HepG2 (cell line): ENCODE results near the gene GLE1.

ENCODE experiments used
- BHLHE40 ChIP-seq: IDR thresholded peaks from 2 replicates; pipeline ENCODE4 v1.6.1; 2011; ENCODE audit warnings: low read length, improper control_type of control experiment
- CTCF ChIP-seq: sonication (generic); formaldehyde crosslinking; IDR thresholded peaks from 2 replicates; pipeline ENCODE4 v1.5.0; 2020; ENCODE audit warnings: mild to moderate bottlenecking, missing genetic modification reagents, moderate library complexity
- HNF4G ChIP-seq, 2 experiments: sonication (generic) in 1 of 2; formaldehyde crosslinking in 1 of 2; IDR thresholded peaks; 2 replicates each; pipeline versions ENCODE4 v1.4.0 to v1.6.1; 2011 to 2020; ENCODE audit warnings: borderline replicate concordance in 2 of 2, low read depth in 2 of 2, mild to moderate bottlenecking in 2 of 2, low read length in 1 of 2, missing genetic modification reagents in 1 of 2, moderate library complexity in 1 of 2
- NFE2L2 ChIP-seq: fragments of 150-350 bp; IDR thresholded peaks from 2 replicates; pipeline ENCODE4 v1.6.1; 2014; ENCODE audit warnings: low read length
- POLR2AphosphoS5 ChIP-seq: IDR thresholded peaks from 2 replicates; pipeline ENCODE4 v1.6.1; 2012; ENCODE audit warnings: low read depth, low read length
- RAD21 ChIP-seq: fragments of 450-650 bp; formaldehyde crosslinking; IDR thresholded peaks from 2 replicates; pipeline ENCODE4 v1.5.0; 2020; ENCODE audit warnings: mild to moderate bottlenecking
- ZNF274 ChIP-seq: sonication (generic); formaldehyde crosslinking; IDR thresholded peaks from 2 replicates; pipeline ENCODE4 v1.5.1; 2020; ENCODE audit warnings: mild to moderate bottlenecking, missing genetic modification reagents
- ZNF414 ChIP-seq: sonication (generic); formaldehyde crosslinking; IDR thresholded peaks from 2 replicates; pipeline ENCODE4 v1.5.0; 2020; ENCODE audit warnings: missing genetic modification reagents
- ZSCAN12 ChIP-seq: sonication (generic); formaldehyde crosslinking; IDR thresholded peaks from 2 replicates; pipeline ENCODE4 v1.9.0; 2021; ENCODE audit warnings: mild to moderate bottlenecking, missing genetic modification reagents
- TF ChIP-seq, protein P1 (sequence below): sonication (generic); formaldehyde crosslinking; IDR thresholded peaks from 2 replicates; pipeline ENCODE4 v1.4.0; 2020; ENCODE audit warnings: missing genetic modification reagents

- no peak for TF ChIP-seq POLR2AphosphoS5
- TF ChIP-seq, protein P1, sequence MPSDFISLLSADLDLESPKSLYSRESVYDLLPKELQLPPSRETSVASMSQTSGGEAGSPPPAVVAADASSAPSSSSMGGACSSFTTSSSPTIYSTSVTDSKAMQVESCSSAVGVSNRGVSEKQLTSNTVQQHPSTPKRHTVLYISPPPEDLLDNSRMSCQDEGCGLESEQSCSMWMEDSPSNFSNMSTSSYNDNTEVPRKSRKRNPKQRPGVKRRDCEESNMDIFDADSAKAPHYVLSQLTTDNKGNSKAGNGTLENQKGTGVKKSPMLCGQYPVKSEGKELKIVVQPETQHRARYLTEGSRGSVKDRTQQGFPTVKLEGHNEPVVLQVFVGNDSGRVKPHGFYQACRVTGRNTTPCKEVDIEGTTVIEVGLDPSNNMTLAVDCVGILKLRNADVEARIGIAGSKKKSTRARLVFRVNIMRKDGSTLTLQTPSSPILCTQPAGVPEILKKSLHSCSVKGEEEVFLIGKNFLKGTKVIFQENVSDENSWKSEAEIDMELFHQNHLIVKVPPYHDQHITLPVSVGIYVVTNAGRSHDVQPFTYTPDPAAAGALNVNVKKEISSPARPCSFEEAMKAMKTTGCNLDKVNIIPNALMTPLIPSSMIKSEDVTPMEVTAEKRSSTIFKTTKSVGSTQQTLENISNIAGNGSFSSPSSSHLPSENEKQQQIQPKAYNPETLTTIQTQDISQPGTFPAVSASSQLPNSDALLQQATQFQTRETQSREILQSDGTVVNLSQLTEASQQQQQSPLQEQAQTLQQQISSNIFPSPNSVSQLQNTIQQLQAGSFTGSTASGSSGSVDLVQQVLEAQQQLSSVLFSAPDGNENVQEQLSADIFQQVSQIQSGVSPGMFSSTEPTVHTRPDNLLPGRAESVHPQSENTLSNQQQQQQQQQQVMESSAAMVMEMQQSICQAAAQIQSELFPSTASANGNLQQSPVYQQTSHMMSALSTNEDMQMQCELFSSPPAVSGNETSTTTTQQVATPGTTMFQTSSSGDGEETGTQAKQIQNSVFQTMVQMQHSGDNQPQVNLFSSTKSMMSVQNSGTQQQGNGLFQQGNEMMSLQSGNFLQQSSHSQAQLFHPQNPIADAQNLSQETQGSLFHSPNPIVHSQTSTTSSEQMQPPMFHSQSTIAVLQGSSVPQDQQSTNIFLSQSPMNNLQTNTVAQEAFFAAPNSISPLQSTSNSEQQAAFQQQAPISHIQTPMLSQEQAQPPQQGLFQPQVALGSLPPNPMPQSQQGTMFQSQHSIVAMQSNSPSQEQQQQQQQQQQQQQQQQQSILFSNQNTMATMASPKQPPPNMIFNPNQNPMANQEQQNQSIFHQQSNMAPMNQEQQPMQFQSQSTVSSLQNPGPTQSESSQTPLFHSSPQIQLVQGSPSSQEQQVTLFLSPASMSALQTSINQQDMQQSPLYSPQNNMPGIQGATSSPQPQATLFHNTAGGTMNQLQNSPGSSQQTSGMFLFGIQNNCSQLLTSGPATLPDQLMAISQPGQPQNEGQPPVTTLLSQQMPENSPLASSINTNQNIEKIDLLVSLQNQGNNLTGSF (CRISPR knock-in tag): no peak
- TF ChIP-seq ZNF414: no peak
- TF ChIP-seq BHLHE40: no peak
- TF ChIP-seq ZSCAN12: no peak
- TF ChIP-seq CTCF (CRISPR knock-in tag): no peak
- no peak for TF ChIP-seq NFE2L2
- TF ChIP-seq HNF4G (IDR thresholded peaks at IDR 0.05; ENCODE audit: borderline replicate concordance, low read depth, low read length): no peak
- TF ChIP-seq HNF4G (CRISPR knock-in tag; IDR thresholded peaks at IDR 0.05; ENCODE audit: borderline replicate concordance, low read depth): no peak
- TF ChIP-seq RAD21 (CRISPR knock-in tag): no peak
- no peak for TF ChIP-seq ZNF274 (CRISPR knock-in tag)
Observed at GRCh38 chr9:128556276-128556675, 51.8 kb downstream of the GLE1 start.
